ENCODE measurements around the gene TMEM131L.

TMEM131L gene

DNA sequence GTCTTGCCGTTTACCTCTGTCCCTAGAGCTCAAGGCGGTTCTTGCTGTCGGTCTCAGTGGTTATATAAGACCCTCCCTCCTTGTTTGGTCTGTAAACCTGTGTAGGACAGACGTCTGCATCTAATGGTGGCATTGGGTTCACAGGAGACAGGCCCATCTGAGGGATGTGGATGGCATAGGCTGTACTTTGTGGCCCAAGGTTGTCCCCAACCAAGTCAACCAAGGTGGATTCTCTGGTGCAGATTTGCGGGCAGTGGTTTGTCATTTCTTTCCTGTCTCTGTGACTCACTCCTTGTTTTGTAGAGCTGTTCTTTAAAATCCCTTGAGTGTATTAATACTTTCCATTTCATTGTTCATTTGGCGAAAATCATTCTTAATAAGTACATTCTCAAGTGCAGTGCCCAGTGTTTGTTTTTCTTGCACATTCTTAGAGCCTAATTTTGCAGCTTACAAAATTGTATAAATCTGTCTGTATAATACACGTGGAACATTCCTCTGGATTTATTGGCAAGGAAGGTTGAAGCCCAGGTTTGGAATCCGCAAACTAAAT, 149.9 kb downstream of the TMEM131L start:
- peak; percentile 29 for DNase-seq (ENCODE audit: low read depth)

DNA sequence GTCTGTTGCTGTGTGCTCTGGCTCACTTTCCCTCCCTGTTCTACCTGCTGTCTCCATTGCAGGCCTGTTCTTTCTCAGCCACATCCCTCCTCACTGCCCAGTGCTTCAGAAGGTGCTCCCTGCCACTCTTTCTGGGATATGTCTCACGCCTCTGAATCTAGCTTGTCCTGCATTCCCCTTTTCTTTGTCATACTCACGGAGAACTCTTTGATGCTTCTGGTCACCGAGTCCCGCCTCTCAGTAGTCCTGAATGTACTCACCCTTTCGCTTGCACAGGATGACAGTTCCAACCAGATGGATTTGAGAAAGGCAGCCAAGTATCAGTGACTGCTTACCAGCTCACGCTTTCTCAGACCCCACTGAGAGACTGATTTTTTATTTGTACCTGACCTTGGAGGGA, 152.7 kb downstream of the TMEM131L start:
- DNase-seq (ENCODE audit: low read depth) = no peak

DNA sequence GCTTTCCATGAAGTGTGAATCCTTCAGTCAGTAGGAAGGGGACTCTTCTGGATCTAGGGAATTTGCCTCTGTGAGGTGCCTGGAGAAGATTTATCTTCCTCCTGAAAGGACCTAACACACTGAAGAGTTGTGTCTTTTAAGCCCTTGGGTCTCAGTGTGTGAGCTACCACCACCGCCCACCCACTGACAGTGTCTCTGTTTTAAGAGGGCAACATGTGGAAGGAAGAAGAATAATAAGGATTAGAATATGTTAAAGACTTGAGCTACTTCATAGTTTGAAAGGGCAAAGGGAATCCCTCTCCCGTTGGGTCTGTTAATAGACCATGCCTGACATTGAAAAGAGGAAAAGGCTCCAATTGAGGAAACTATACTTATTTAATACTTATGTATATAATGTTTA, 153.7 kb downstream of the TMEM131L start:
- no peak for DNase-seq (ENCODE audit: low read depth)

DNA sequence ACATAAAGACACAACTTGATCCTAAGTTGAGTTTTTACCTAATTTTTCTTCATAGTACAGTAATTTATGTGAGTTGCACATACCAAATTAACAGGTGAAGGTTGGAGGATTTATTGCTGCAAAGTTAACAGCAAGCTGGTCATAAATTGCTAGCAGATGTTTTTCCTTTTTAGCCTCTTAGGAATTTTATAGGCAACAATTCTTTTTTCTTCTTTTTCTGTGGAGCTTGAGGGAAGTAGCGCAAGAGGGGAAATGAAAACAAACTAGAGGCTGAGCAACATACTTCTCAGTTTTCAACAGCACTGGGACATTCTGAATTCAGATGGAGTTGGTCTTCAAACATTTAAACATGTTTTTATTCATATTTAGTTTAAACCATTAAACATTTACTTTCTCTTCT, 154.2 kb downstream of the TMEM131L start:
- DNase-seq (ENCODE audit: low read depth) = no peak

DNA sequence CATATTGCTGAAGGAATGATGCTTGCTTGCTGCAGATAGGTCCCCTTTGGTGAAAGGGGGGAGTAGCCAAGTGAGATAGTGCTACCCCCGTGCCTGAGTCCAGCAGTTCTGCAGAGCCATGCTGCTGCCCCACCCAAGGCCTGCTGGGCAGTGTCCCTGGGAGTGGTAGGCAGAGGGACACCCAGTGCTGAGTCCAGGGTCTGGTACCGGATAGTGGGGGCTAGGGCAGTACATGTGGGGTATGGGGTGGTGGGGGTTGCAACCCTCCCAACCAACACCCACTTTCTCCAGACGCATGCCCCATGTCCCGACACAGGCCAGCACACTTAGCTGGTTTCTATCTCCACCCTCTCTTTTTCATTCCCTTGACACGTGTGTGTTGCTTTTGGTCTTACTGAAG, 155.9 kb downstream of the TMEM131L start:
- no peak for DNase-seq (ENCODE audit: low read depth)

DNA sequence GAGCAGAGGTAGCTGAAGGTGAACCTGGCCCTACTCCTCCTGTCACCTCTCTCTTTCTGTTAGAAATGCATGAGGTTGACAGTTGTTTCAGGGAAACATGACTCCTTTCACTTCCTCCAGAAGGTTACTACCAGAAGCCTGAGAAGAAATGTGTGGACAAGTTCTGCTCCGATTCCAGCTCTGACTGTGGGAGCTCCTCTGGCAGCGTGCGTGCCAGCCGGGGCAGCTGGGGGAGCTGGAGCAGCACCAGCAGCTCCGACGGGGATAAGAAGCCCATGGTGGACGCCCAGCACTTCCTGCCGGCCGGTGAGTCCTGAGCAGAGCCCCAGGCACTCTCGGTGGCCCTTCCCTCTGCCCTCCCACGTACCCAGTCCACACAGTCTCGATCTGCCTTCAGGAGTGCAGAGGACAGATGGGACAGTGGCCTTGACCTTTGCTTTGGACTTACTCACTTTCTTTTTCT, 156.6 kb downstream of the TMEM131L start:
- no peak for DNase-seq (ENCODE audit: low read depth)

DNA sequence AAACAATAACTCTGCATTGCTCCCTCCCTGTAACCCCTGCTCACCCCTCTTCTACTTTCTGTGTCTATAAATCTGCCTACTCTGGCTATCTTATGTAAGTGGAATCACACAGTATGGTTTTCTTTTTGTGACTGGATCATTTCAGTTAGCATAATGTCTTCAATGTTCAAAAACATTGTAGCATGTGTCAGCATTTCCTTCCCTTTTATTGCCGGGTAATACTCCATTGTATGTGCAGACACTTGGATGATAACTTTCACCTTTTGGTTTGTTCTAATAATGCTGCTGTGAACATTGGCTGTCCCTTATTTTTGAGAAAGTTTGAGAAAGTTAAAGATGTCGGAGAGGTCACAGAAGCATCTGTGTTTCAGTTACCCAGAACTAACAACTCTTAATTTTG, 157.3 kb downstream of the TMEM131L start:
- DNase-seq (ENCODE audit: low read depth) = no peak

DNA sequence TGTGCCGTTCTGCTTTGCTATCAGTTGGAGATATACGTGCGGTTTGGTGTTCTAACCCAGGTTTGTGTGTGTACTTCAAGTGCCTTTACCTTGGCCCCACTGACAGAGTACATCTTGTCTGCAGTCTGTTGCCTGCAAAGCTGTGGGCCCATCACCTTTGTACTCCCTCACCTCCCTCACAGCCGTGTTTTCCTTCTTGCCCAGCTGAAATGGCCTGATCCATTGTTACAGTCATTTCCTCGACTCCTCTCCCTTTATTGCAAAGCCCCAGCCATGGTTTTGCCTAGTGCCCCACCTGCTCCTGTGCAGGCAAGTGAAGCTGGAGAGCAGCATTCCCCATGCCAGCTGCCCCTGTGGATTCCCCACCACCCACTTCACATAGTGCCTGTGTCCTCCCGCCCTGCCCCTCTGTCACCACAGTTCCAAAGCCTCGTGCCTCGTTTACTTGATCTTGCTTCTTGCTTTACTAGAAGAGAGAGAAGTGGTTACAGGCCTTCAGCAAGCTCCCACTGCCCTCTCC, 162.7 kb downstream of the TMEM131L start:
- no peak for DNase-seq (ENCODE audit: low read depth)

DNA sequence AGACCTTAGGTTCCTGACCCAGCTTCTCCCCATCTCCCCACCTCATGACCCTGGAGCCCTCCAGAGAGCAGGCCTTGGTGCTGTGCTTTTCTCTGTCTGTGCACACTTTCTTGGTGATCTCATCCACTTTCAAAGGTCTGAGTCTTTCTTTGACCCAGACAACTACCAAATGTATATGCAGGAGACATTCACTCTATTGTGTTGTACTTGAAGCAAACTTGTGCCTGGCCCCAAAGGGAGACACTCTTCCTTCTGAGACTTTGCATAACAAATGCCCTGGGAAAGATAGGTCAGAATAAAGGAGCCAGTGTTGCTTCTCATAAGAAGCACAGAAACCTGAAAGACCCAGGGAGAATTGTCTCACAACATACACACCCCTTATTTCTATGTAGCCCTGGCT, 163.6 kb downstream of the TMEM131L start:
- DNase-seq (ENCODE audit: low read depth) = no peak

DNA sequence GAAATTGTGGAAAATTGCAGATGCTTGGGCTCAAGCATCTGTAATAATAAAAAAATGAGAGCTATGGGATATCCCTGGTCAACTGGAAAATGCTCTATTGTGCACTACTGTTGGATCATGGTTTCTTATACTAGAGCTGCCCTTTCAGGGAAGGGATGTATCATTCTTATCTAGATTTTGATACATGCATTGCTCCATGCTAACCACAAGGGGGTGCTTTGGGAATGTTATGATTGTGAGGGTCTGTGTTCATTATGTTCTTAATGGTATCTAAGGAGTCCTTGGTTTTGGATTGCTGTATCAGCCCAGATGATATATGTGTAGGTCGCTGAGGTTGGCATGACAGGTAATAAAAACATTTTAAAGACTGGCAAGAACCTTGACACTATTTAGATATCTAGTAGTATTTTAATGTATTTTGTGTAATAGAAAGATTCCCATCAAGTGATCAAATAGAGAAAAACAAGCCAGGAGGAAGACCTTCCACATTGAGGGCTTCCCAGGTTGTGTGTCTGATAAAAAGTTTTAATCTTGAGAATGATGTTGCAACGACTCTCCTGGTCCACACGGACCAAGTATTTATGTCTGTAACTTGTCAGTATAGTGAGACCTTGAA, 168.7 kb downstream of the TMEM131L start:
- no peak for DNase-seq (ENCODE audit: low read depth)

DNA sequence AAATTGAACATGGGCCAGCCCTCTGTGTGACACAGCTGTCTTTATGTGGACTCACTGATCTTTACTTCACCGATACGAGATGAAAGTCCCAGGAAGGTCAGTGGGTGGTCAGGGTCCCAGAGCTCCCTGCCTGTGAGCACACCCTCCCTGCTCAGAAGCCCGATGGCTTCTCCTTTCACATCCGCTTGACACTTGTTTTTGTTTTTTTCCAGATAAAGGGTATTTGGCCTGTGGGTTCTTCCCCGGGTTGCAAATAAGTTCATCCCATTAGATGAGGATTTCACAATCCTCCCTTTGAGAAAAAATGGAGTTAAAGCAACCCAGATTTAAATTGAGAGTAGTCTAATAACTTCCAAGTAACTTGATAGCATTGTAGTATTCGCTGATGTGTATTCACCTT, 169.7 kb downstream of the TMEM131L start:
- DNase-seq (ENCODE audit: low read depth) = no peak

DNA sequence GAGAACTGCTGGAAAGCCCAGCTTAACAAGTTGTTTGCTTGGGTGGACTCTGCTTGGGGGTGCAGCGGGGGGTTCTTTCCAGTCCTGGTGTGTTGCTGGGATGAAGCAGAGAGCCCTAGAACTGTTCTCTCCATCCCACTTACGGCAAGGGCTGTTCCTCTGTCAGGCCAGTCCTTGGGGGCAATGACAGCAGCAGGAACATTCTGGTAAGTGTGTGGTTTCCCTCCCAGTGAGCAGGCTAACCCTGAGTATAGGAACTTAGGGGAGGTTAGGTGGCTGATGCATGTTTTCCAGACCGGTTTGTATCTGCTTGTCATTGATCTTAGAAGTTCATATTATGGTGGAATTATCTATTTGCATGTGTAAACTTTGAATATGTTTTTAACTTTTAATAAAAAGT, 171.0 kb downstream of the TMEM131L start:
- no peak for DNase-seq (ENCODE audit: low read depth)

DNA sequence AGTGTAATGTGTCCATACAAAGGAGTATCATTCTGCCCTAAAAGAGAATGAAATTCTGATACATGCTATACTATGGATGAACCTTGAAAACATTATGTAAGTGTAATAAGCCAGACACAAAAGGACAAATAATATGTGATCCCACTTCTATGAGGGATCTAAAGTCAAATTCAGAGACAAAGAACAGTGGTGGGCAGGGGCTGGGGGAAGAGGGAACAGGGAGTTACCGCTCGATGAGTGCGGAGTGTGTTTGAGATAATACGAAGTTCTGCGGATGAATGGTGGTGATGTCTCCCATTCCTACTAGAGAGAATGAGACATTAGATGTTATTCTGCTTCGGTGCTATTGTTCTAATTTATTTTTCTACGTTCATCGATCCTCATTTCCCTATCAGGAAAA, 171.9 kb downstream of the TMEM131L start:
- no peak for DNase-seq (ENCODE audit: low read depth)

DNA sequence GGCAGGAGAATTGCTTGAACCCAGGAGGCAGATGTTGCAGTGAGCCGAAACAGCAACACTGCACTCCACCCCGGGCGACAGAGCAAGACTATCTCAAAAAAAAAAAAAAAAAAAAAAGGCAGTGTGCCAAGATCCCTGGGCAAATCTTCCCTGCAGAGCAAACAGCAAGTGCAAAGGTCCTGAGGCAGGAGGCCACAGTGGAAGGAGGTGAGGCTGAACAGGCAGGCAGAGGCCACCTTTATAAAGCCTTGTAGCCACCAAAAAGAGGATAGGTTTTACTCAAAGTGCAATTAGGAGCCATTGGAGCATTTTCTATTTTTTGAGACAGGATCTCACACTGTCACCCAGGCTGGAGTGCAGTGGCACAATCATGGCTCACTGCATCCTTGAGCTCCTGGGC, 172.8 kb downstream of the TMEM131L start:
- no peak for DNase-seq (ENCODE audit: low read depth)

DNA sequence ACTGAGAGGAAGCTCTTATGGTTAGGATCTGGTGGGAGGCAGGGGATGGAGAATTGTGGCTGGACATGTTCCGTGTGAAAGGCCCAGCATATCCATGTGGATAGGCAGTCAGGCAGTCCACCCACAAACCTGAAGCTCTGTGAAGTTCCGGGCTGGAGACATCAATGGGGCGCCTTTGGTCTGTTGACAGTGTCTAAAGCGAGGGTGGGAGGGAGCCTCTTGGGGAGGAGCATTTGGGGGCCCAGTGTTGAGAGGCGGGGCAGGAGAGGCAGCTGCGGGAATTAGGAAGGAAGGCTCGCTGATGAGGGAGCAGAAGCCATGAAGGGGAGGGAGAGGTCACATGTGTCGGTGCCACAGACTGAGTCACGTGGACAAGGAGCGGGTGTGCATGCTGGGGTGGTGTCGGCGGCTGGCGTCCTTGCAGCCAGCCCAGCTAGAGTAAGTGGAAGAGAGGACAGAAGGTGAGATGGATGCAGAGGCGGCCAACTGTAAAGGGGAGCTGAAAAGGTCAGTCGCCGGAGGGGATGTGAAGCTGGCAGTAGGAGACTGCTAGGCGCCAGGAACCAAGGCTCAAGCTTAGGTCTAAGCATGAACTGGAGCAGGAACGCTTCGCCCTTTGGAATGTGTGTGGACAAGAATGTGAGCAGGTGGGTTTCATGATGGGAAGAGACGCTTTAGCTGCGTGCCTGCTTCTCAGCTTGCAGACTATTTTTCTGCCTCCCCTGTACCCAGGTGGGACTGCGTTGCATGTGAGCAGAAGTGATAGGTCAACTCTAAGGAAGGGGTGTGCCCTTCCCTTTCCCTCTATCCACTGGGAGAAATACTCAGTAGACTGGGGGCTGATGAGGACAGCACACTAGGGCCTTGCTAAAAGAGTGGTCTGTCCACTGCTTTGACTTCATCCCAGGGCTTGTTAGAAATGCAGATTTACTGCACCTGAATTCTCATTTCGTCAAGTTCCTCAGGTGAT, 174.0 kb downstream of the TMEM131L start:
- DNase-seq (ENCODE audit: low read depth) = no peak

DNA sequence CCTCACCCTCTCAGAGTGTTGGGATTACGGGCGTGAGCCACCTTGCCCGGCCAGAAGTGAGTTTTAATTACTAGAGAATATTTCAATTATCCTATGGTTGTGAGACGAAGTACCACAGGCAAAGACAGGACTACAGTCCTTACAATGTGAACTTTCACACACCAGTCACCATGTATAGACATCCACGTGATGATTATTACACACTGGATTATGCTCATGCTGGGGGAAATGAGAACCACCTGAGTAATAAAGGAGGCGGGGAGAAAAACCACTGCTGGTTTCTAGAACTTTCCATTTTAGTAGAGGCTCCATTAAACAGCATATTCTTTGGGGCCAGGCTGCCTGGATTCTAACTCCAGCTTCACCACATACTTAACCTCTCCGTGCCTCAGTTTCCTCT, 175.4 kb downstream of the TMEM131L start:
- no peak for DNase-seq (ENCODE audit: low read depth)

DNA sequence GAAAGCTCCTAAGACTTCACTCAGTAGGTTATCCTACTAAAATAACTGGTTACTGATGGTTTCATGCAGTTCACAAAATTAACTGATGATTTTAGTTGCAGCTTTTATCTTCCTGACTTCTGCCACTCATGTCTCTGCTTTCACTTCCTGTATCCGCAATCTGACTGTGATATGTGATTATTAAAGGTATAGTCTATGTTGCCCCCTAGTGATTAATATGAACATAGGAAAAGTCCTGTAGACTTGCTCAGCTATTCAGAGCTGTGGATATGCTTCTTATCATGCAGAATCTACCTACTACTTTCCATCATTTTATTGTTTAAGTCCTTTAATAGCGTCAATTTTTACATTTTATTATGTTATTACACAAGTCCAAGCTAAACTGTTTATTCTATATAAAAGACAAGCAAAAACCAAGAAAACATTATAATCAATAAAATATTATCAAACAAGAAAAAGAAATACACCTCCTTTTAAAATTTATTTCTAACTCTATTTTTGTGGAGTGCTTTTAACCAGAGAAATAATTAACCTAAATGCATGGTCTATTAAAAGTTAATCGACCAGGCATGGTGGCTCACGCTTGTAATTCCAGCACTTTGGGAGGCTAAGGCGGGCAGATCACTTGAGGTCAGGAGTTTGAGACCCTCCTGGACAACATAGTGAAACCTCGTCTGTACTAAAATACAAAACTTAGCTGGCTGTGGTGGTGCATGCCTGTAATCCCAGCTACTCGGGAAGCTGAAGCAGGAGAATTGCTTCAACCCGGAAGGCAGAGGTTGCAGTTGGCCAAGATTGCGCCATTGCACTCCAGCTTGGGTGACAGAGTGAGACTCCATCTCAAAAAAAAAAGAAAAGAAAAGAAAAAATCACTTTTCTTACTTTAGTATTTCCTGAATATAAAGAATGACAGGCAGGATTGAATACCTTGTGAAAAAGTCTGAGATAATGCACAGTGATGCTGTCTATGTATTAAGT, 177.5 kb downstream of the TMEM131L start:
- no peak for DNase-seq (ENCODE audit: low read depth)

DNA sequence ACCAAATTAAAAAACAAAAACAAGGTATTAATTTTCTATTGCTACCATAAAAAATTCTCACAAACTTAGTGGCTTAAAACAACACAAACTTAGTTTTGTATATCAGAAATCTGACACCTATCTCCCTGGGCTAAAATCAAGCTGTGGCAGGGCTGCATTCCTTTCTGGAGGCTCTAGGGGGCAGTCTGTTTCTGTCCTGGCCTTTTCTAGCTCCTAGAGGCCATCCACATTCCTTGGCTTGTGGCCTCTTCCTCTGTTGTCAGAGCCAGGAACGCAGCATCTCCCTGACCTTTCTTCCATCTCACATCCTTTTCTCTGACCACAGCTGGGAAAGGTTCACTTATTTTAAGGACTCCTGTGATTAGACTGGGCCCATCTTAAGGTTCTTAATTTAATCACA, 179.0 kb downstream of the TMEM131L start:
- no peak for DNase-seq (ENCODE audit: low read depth)

DNA sequence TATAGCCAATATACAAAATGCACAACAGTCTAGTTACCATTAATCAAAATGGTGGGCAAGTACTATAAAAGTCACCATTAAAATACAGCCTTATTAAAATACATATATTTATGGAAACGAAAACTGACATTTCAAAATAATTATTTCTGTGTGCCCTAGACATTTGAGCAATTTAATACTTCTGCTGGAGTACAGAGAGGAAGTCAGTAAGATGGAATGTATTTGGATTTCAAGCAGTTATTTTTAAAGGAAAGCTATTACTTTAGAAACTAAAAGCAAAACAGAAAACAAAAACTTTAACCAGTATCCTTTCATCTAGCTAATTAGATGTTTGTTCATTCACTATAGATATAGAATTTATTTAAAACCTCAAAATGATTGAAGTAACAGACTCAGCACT, 180.1 kb downstream of the TMEM131L start:
- no peak for DNase-seq (ENCODE audit: low read depth)

DNA sequence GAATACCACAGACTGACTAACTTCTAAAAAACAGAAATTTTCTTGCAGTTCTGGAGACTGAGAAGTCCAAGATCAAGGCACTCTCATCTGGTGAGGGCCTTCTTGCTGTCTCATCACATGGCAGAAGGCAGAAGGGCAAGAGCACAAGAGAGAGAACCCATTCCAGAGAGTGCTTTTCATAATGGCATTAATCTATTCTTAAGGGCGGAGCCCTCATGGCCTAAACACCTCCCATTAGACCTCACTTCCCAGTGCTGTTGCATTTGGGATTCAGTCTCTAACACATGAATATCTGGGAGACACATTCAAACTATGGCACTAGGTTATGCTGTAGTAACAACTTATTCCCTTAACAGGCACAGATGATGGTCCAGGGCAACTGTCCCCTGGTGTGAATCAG, 180.8 kb downstream of the TMEM131L start:
- DNase-seq (ENCODE audit: low read depth) = no peak

DNA sequence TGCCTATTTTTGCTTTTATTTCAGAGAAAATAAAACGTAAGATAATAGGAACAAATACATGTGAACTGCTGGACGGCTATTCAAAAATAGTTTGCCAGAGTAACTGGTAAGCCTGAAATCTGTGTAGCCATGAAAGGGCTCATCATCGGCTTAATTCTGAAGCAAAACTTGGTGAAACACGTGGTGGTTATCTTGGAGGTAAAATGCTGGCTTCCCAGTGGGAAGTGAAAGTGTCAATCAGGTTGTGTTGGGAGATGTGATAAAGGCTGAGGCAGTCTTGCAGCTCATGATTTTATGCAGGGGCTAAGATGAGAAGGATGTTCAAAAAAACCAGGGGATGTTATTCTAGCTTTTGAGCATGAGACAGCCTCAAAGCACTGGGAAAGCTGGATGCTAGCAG, 181.8 kb downstream of the TMEM131L start:
- no peak for DNase-seq (ENCODE audit: low read depth)

DNA sequence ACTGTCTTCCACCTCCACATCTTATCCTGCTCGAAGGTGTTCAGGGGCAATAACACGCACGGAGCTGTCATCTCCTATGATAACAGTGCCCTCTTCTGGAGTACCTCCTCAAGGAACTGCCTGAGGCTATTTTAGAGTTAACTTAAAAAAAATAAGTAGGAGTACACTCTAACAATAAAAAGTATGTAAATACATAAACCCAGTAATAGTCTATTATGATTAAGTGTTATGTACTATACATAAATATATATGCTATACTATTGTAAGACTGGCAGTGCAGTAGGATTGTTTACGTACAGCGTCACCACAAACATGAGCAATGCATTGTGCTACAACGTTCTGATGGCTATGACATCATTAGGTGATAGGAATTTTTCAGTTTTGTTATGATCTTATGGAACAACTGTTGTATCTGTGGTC, 183.4 kb downstream of the TMEM131L start:
- DNase-seq (ENCODE audit: low read depth) = no peak
